Activated CD8-positive, alpha-beta memory T cell treated with anti-CD3 and anti-CD28 coated beads for 4 hours (primary cell): ENCODE measurements around the gene AFF3.
"Not testable (repeated sequence)": the region's sequence is repeated elsewhere in the genome, so short reads cannot be mapped to it uniquely, and the experiment has no call there.

Experiments
- DNase-seq, 2 donors: peaks; one replicate each; pipeline ENCODE4 v3.0.0-alpha.2; 2020; ENCODE audit warnings: low read depth in 2 of 2

Gene AFF3

DNA sequence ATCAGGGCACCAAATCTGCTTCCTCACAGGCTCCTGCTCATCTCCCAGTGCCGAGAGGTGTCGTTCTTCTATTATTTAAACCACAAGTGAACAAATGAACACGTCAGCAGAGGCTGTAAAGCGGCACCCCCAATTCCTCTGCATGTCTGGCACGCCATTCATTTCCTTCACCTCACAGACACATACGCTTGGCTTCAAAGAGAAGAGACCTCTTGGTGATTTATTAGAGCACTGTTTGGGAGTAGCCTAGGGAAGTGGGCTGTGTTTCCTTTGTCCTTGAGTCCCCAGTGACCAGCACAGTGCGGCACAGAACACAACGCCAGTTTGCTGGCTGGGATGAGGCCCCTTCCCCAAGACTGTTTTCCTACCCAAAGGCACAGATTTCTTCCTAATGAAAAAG lies 468.3 kb downstream of the AFF3 start:
- DNase-seq: no peak

DNA sequence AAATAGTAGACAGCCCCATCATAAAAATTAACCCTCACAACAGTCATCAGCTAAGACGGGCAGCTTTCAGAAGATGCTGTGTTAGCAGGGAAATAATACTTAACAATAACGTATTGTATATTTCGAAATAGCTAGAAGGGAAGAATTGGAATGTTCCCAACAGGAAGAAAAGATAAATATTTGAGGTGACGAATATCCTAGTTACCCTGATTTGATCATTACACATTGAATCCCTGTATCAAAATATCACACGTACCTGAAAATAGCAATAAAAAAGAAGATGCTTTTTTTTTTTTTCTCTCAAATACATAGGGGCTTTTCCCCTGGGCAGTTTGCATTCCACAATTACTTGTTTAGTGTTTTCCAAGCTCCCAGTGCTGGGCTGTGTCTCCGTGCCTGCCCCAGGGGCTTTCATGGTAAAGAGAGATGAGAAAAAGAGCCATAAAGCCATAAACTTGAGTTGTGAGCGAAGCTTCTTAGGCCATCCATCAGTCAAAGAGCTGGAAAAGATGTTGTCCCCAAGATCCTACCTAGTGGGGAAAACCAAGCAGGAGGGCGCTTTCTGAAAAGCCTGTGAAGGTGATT lies 469.5 kb downstream of the AFF3 start:
- DNase-seq: no peak

DNA sequence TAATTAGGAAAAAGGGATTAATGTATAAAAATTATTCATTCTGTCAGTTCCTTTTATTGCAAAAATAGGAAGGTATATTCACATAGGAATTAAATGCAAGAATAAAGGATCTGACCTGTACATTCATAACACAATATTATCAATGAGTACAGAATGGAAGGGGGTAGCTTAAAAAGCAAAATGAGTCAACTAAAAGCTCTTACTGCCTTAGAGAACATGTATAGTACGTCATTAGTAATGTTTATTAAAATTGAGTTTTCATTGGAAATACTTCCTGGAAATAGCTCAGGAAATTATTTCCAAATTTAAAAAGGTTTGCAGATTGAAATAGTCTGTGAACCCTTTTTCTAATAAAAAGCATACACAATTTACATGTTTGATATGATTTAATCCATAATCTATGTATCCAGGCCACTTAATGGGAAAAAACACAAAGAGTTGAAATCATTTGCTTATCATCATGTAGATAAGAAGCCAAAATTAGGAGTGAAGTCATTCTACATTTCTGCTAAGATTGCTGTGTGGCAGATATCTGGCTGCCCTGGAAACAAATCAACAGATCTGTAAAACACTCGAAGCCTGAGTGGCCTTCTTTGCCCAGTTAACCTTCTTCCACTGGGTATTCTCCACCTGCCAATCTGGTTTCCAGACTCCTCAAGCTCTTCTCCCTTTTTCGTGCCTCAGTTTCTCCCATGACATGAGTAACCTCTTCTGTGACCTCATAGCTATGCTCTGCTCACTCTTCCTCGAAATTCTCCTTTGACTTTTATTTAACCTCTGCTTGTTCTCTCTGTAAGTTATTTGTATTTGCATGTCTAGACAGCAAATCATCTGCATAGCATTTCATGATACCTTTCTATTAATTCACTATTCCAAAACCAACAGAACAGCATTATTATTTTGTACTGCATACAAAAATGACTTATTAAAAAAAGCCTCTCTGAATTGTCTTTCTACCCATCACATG lies 471.3 kb downstream of the AFF3 start:
- DNase-seq: no peak

DNA sequence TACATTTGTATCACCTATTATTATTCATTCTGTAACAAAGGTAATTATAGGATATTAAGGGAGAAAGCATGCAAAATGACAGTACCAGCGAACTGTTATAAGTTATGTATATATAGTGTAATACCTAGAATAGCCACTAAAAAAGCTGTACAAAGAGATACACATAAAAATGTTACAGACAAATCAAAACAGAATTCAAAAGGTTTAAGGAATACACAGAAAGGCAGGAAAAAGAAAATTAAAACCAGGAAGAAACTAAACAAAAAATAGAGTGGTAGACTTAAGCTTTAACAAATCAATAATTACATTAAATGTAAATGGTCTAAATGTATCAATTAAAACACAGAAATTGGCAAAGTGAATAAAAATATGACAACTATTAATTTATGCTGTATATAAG lies 476.1 kb downstream of the AFF3 start:
- DNase-seq: no peak

DNA sequence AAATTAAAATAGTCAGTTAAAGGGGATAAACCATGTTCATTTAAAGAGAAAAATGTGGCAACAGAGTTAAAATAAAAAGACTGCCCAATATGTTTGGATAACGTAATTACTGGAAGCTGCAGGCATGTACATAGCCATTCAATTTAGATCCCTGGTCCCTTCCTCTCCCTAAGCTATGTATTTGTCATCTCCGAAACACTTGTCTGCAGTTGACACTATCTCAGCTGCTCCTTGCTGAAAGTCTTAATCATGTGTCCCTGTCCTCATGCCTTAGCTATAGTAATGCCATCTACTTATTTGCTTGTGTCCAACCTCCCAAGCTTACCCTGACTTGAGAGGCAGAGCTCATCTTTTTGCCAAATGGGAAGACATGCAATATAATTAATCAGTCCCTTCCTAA lies 478.7 kb downstream of the AFF3 start:
- no peak for DNase-seq

DNA sequence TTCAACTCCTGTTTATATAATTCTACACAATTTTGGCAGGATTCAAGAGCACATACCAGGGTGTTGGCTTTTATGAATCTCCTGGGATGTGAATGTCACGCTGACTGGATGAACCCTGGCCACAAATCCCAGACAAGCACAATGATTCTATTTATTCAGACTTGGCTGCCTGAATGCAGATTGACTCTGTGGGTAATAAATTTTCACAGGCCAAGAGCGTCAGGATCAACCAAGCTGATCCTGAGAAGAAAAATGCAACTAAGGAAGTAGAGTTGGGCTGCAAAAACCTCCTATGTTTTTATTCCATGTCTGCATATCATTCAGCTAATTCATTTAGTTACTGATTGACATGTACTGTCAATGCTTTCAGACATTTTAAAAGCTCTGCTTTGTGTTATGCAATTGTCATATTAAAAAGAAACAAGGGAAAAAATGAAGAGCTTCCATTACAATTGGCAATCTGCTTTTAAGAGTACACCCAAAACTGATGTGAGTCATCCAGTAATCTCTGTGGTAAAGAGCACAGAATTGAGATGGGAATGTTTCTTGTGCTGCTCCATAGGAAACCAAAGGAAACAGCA lies 479.5 kb downstream of the AFF3 start:
- DNase-seq: no peak

DNA sequence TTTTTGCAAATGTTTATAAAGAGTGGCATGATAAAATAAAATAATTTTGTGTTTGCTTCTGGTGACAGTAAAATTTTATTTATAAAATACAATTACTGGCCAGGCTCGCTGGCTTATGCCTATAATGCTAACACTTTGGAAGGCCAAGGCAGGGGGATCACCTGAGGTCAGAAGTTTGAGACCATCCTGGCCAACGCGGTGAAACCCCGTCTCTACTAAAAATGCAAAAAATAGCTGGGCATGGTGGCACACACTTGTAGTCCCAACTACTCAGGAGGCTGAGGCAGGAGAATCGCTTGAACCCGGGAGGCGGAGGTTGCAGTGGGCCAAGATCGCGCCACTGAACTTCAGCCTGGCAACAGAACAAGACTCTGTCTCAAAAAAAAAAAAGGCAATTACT lies 480.6 kb downstream of the AFF3 start:
- DNase-seq: not testable (repeated sequence)

DNA sequence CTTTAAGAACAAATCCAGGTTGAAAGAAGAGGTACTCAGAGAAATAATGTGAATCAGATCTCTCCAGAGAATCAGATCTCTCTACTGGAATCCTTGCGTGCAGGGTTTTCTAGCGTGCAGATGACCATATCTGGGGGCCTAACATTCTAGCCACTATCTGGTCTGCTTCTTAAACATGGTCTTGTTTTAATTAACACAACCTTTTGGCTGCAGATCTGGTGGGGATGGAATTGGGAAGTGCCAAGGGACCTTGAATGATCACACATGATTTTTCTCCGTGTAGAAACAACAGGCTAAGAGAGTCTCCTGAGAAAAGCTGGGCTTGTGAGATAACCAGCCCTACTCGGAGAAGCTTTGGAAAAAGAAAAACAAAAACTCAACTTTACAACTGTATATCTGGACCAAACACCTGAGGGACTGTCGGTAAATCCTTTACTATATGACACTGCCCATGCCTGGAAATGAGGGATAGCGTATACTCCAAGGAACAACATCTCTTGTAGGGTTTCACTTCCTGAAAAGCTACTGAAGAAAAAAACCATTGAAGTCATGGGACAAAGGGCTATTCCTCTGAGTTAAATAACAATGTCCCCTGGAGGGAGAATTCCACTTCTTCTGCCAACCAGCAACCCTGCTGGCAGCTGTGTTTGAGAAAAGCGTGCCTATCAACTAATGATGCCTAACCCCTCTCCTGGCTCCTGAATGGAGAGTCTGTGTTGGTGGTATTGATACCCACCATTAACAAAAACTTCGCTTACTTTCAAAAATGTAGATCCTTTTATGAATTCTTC lies 481.6 kb downstream of the AFF3 start:
- DNase-seq: no peak

DNA sequence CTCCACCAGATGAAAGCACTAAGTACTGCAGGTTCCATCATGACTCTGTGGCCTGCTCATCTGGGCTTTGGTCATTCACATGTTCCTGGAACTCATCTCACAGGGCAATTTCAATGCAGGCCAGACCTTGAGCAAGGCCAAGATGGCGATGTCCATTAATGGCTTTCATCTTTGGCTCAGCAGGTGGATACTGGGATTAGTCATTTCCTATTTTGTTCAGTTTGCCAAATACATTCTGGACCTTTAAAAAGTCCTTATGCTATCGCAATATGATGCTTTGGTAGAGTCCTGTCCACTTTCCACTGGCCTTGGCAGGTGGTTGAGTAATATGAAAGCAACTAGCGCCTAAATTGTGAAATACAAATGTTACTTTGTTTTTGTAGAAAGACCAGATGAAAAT lies 482.5 kb downstream of the AFF3 start:
- no peak for DNase-seq

DNA sequence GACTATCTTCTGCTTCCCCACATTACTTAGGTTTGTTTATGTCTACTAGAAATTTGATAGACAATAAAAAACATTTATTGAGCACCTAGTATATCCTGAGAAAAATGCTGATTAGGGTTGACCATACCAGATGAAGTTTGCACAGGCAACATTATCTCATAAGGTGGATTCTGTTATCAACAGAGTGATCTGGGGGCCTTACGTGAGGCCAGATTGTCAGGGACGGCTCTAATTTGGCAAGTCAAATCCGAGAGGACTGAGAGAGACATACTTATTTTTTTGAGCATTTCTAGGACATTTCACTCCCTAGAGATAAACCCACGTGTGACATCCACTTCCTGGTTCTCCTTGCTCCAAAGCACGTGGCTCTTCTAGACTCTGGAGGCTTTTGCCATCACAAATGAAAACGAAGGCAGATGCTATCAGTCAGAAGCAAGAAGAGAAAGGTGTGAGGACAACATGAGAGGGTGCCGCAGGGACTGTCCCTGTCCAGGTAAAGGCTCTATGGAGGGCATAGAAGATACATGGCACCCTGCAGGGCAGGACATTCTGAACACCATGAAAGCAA lies 484.6 kb downstream of the AFF3 start:
- DNase-seq: no peak

DNA sequence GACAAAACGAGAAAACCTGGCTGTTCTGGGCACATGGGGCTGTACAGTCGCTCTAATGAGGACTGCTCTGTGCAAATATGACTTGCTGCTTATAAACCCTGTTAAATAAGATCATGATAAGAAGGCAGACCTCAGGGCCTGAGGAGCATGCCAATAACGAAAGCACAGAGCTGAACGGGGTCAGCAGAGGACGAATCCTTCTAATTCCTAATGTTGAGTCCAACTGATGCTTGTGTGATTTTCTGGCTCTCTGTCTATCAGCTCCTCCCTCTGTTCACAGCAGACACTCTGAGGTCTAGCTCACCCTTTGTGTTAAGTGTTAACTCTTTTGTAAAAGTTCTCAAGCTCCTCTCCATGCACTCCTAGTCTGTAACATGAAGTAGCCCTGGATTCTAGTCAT lies 485.4 kb downstream of the AFF3 start:
- DNase-seq: no peak

DNA sequence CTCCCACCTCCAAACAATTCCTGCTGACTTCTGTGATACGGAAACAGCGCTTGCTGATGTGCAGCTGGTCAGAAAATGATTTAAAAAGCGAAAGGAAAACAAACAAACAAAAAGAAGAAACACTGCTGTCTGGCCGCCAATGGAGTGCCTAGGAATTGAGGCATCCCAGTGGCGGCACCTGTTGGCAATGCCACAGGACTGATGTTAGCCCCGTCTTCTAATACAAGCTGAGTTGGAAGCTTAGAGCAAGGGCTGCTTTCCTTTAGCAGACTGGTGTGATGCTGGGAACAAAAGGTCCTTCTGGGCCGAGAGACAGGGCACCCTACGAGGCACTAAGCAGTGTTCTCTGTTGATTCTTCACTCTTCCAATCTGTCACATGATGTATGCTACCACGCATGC lies 489.0 kb downstream of the AFF3 start:
- DNase-seq: no peak

DNA sequence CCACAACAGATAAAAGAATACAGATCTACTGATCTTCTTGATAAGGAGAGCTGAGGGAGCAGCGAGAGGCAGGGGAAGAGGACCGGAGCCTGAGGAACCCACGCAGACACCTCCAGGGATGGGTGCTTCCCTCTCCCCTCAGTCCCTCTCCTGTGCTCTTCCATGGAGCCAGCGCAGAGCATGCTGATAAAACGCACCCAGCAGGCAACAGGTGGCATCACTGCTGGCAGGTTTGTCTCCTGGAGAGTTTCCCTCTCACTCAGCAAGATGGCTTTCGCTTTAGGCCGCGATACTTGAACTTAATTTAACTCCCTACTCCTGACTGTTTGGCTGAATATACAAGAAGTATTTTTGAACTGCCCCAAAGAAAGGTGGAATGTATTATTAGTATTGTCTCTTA lies 489.5 kb downstream of the AFF3 start:
- DNase-seq: no peak

DNA sequence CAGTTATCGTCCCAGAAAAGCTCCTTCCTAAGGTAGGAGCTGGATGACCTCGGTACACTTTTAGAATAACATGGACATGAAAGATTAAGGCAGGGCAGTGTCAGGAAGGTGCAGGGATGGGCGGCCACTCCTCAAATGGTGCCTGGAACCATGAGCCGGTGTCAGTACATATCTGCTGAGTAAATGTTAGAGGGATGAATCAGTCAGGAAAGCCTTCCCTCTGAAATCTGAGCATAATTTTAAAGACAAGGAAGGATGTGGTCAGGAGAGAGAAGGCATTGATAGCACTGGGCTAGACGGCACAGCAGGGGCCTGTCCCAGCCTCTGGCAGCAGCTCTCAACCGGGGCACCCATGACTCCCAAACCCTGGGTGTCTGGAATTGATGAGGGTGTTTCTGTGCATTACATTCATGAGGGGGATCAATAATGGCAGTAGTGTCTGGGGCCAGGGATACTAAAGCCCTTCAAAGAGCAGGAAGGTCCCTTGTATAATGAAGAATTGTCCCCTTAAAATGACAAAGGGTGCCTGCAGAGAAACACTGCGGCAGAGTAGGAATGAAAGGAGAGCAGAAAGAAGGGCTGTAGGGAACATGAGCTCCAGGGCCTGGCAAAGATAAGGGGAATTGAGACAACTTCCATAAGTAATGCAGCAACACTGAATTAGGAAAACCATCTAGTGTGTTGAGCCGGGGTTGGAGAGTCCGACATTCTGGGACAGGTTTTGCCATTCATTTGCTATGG lies 490.3 kb downstream of the AFF3 start:
- DNase-seq: no peak

DNA sequence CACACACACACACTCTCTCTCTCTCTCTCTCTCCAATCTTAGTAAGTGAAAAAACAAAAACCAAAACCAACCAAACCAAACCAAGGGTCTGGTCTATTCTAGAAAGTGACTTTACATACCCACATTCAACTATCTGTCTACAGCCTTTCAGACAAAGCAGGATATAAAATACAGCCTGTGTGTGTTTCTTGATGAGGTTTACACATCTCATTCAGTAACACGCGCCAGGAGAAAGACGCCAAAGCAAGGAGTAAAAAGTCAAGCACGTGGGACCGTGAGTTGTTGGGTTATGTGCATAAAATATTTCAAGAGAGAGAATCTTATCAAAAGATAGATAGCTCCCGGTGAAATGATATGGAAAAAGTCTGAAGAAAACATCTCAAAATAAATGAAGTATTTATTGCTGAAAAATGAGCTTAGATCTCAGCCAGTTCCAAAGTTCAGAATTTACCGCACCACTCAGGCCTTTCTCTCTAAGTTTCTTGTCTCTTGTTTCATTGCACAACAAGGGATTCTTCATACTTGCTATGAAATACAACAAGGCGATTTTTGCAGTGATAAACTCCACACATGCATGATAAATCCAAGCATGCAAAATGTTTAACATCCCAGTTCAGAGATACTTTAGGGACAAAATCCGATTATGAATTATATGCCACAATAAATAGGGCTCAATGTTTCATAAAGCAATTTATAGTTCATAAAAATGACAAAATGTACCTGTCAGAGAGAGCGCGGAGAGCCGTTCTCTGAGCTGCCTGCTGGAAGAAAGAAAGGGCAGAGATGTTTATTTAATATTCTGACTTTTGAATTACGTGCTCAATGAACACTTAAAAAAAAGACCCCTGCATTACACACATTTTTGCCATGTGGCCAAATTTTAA lies 493.2 kb downstream of the AFF3 start:
- DNase-seq: no peak

DNA sequence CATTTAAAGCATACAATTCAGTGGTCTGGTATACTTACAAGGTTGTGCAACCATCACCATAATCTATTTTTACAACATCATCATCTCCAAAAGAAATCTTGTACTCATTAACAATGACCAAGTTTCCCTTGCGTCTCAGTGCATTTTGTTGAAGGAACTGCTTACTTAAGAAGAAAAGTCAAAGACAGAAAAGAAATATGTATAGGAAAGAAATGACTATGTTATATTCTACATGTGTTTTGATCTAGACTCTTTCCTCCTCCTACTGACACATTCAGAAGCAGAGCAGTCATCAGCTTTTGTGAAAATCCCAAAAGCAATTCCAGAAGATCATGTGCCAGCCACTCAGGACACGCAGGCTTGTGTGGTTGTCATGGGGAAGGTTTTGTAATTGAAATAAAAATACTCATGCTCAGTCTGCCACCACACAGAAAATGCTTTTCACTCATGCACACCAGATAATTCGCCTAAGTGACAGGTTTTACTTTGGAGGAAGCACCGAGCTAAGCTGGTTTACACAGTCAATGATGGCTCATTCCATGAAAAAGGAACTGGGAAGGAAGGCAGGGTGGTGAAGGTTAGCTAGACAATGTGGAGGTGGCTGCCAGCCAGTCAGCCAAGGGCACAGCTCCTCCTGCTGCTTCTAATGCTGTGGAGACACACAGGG lies 494.1 kb downstream of the AFF3 start:
- no peak for DNase-seq

DNA sequence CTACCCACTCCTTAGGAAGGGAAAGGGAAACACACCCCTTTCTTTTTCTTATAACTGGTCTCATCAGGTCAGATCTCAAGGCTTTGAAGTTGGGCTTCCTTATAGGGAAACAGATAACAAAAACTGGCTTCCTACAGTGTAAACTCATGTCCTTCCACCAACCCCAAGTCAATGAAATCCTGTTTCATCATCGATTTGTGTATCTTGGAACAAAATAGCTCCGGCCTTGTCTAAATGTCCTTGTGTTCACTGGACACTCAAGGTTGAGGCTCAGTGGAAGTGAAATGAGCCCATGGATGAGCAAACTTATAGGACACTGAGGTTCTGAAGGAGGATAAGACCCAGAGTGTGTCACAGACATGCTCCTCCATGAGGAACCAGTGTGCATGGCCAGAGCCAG lies 496.4 kb downstream of the AFF3 start:
- no peak for DNase-seq

DNA sequence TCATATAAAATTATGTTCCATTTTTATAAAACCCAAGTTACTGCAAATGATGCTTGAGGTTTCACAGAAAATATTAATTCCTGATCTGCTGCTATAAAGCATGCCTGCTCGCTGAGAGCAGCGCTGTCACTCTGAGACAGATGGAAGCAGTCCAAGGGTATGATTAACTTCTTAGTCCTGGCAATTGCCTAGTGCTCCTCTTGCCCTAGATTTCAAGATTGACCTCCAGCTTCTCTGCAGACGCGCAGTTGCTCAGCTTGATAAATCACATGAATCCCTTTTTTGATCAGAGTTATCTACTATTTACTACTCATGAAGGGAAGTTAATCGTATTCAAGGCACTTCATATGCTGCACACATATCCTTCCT lies 498.0 kb downstream of the AFF3 start:
- no peak for DNase-seq

DNA sequence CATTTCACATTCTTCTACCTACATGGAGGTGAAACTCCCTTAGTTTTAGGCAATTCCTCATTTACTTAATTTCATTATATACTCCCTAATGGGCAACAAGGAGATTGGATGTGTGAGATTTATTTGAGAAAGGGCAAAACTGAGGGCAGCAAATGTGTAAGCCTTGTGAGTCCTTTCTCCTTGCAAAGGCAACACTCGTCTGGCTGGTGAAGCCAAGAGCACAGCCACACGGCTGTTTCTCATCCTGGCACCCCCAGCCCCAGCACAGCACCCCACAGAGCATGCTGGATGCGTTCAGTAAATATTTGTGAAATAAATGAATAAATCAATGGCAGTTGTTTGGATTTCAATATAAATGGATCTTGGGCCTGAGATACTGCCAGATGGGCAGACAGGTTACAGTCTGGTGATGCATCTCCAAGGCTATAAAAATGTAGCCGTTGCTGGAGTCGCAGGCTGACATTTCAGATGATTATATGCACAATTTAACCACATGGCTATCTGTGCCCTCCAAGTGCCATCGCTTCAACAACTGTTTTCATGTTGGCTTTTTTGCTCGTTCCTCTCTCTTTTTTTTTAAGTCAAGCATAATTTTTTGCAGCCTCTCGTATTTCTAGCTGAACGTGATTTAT lies 498.5 kb downstream of the AFF3 start:
- DNase-seq: no peak
